K562 (cell line): Measurements from ENCODE around the gene UBL3. TPM values are rescaled to one million over a fixed set of nuclear protein-coding genes. Genes with fewer than 3 reads are reported as not detected.
A peak's percentile ranks its signal among the peaks of the same experiment; 100 is the strongest.

Source experiments
- CAMTA2 ChIP-seq: fragments of 250-450 bp; sonication (Bioruptor Pico); conservative IDR thresholded peaks from 2 replicates; pipeline ENCODE4 v1.5.1; 2022
- CC2D1A ChIP-seq: fragments of 450-650 bp; IDR thresholded peaks from 2 replicates; pipeline ENCODE4 v1.6.1; 2017; ENCODE audit warnings: mild to moderate bottlenecking
- ELF4 ChIP-seq: fragments of 450-650 bp; formaldehyde crosslinking; IDR thresholded peaks from 2 replicates; pipeline ENCODE4 v1.4.0; 2022; ENCODE audit warnings: missing genetic modification characterization
- ELK3 ChIP-seq: fragments of 450-650 bp; formaldehyde crosslinking; IDR thresholded peaks from 2 replicates; pipeline ENCODE4 v1.4.0; 2020; ENCODE audit warnings: mild to moderate bottlenecking
- HOXB6 ChIP-seq: fragments of 250-450 bp; sonication (Bioruptor Pico); IDR thresholded peaks from 2 replicates; pipeline ENCODE4 v1.5.1; 2022; ENCODE audit warnings: mild to moderate bottlenecking, borderline replicate concordance
- HSF4 ChIP-seq: fragments of 250-450 bp; sonication (Bioruptor Pico); IDR thresholded peaks from 2 replicates; pipeline ENCODE4 v2.1.2; 2022; ENCODE audit warnings: mild to moderate bottlenecking, moderate library complexity, borderline replicate concordance
- IFI16 ChIP-seq: fragments of 250-450 bp; sonication (Bioruptor Pico); IDR thresholded peaks from 2 replicates; pipeline ENCODE4 v2.1.2; 2022; ENCODE audit warnings: mild to moderate bottlenecking, inconsistent platforms
- NCOA2 ChIP-seq, 2 experiments: fragments of 450-650 bp; IDR thresholded peaks; 2 replicates each; pipeline ENCODE4 v1.6.1; 2018; ENCODE audit warnings: mild to moderate bottlenecking in 2 of 2, moderate library complexity in 1 of 2; ENCODE audit not compliant: partially characterized antibody in 2 of 2
- PBX2 ChIP-seq, 2 experiments: IDR thresholded peaks in 1 of 2; conservative IDR thresholded peaks in 1 of 2; 2 replicates each; pipeline ENCODE4 v1.6.1; 2016; ENCODE audit warnings: low read depth in 2 of 2, mild to moderate bottlenecking in 1 of 2, missing compliant biosample characterization in 1 of 2, missing genetic modification characterization in 1 of 2, moderate library complexity in 1 of 2
- PKNOX1 ChIP-seq: fragments of 450-650 bp; IDR thresholded peaks from 2 replicates; pipeline ENCODE4 v1.6.1; 2016
- PML ChIP-seq: IDR thresholded peaks from 2 replicates; pipeline ENCODE4 v1.6.1; 2012; ENCODE audit warnings: low read length, inconsistent platforms
- RBM15 ChIP-seq: fragments of 200-400 bp; formaldehyde crosslinking; IDR thresholded peaks from 2 replicates; pipeline ENCODE4 v1.6.1; 2018; ENCODE audit warnings: mild to moderate bottlenecking, low read length, moderate library complexity; ENCODE audit not compliant: insufficient read depth
- SAP30 ChIP-seq: fragments of 200-600 bp; sonication (generic); IDR thresholded peaks from 2 replicates; pipeline ENCODE4 v1.6.1; 2012; ENCODE audit warnings: borderline replicate concordance, low read depth, mild to moderate bottlenecking, moderate library complexity, low read length, control low read depth, inconsistent platforms; ENCODE audit not compliant: insufficient read depth, poor library complexity, severe bottlenecking
- SOX6 ChIP-seq: fragments of 450-650 bp; IDR thresholded peaks from 2 replicates; pipeline ENCODE4 v1.6.1; 2014; ENCODE audit warnings: mild to moderate bottlenecking
- SP2 ChIP-seq: IDR thresholded peaks from 2 replicates; pipeline ENCODE4 v1.6.1; 2011; ENCODE audit warnings: mild to moderate bottlenecking, low read depth, low read length, moderate library complexity; ENCODE audit not compliant: poor library complexity, severe bottlenecking; ENCODE audit errors: extremely low read depth
- STAT5A ChIP-seq: IDR thresholded peaks from 2 replicates; pipeline ENCODE4 v1.6.1; 2012; ENCODE audit warnings: low read length, inconsistent platforms, borderline replicate concordance
- TAF15 ChIP-seq: fragments of 200-400 bp; formaldehyde crosslinking; IDR thresholded peaks from 2 replicates; pipeline ENCODE4 v1.6.1; 2017; ENCODE audit warnings: mild to moderate bottlenecking, low read depth, low read length, moderate library complexity
- TAF9B ChIP-seq: fragments of 450-650 bp; IDR thresholded peaks from 2 replicates; pipeline ENCODE4 v1.6.1; 2018; ENCODE audit warnings: mild to moderate bottlenecking; ENCODE audit not compliant: partially characterized antibody
- ZNF143 ChIP-seq: sonication (generic); formaldehyde crosslinking; IDR thresholded peaks from 2 replicates; pipeline ENCODE4 v1.9.0; 2022; ENCODE audit warnings: mild to moderate bottlenecking, missing genetic modification reagents
- ZNF165 ChIP-seq: fragments of 250-450 bp; sonication (Bioruptor Pico); IDR thresholded peaks from 2 replicates; pipeline ENCODE4 v1.4.0; 2020; ENCODE audit warnings: borderline replicate concordance
- ZNF197 ChIP-seq: fragments of 200-800 bp; sonication (Bioruptor generic); IDR thresholded peaks from 2 replicates; pipeline ENCODE4 v1.6.1; 2016; ENCODE audit warnings: low read depth, missing genetic modification characterization, missing compliant biosample characterization
- ZNF311 ChIP-seq: fragments of 250-450 bp; sonication (Bioruptor Pico); IDR thresholded peaks from 2 replicates; pipeline ENCODE4 v1.4.0; 2020; ENCODE audit warnings: mild to moderate bottlenecking, moderate library complexity
- ZNF354B ChIP-seq: fragments of 250-450 bp; sonication (Bioruptor Pico); IDR thresholded peaks from 2 replicates; pipeline ENCODE4 v1.4.0; 2020
- ZNF408 ChIP-seq: fragments of 250-450 bp; sonication (Bioruptor Pico); IDR thresholded peaks from 2 replicates; pipeline ENCODE4 v1.4.0; 2020; ENCODE audit warnings: low read depth, mild to moderate bottlenecking, moderate library complexity
- polyA plus RNA-seq, 8 experiments: library from polyadenylated mRNA; depleted of rRNA in 4 of 8; stranded (reverse) in 5 of 8; unstranded in 3 of 8; fragments of >200 nt; fragmentation: Nextera tagmentation in 2 of 8; fragmentation: Illumina TruSeq in 1 of 8; extraction: Ambion mirVana in 2 of 8; extraction: Trizol in 1 of 8; gene quantifications; 2 replicates each; pipeline versions ENCODE4 v1.2.1 to v1.2.3, GENCODE V29; 2011 to 2014; ENCODE audit warnings: inconsistent platforms in 1 of 8, missing spikeins in 1 of 8
- total RNA-seq, 7 experiments: library from RNA; depleted of rRNA in 6 of 7; stranded (reverse); fragments of >200 nt in 6 of 7; fragmentation: Illumina TruSeq in 2 of 7; extraction: Trizol in 2 of 7; gene quantifications; 2 replicates each; pipeline versions ENCODE4 v1.2.1 to v1.2.3, GENCODE V29; 2011 to 2021; ENCODE audit warnings: low replicate concordance in 1 of 7
- TF ChIP-seq, protein P1 (sequence below): fragments of 250-450 bp; sonication (Bioruptor Pico); IDR thresholded peaks from 2 replicates; pipeline ENCODE4 v1.6.1; 2021; ENCODE audit warnings: mild to moderate bottlenecking

The UBL3 gene
- total and polyA plus RNA-seq, 9 of the 15 experiments (the other 6 are each of a cell fraction or from before 2014, with no cell fraction given), result 0.64 to 2.4 (median 1.8) TPM

- TF ChIP-seq, protein P1, sequence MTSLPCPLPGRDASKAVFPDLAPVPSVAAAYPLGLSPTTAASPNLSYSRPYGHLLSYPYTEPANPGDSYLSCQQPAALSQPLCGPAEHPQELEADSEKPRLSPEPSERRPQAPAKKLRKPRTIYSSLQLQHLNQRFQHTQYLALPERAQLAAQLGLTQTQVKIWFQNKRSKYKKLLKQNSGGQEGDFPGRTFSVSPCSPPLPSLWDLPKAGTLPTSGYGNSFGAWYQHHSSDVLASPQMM, result no peak
- TF ChIP-seq ZNF354B (no peak), IFI16 (CRISPR knock-in tag) (no peak), SOX6 (no peak), CAMTA2 (CRISPR knock-in tag) (no peak), HOXB6 (CRISPR knock-in tag) (no peak), SP2 (no peak), ZNF408 (CRISPR knock-in tag) (no peak), ZNF311 (CRISPR knock-in tag) (no peak), ZNF165 (CRISPR knock-in tag) (no peak), ELF4 (CRISPR knock-in tag) (no peak), PBX2 (CRISPR knock-in tag; IDR thresholded peaks at IDR 0.05; ENCODE audit: low read depth) (no peak), PBX2 (tag; conservative IDR thresholded peaks at IDR 0.05; ENCODE audit: low read depth) (peak; percentile 32; the same call in 1 of the 2 replicates), ZNF197 (no peak), CC2D1A (no peak), PML (no peak), SAP30 (no peak), STAT5A (no peak), TAF15 (no peak), PKNOX1 (no peak), ELK3 (no peak), TAF9B (no peak), HSF4 (no peak), NCOA2 (IDR thresholded peaks at IDR 0.05; ENCODE audit: partially characterized antibody in 2 of 2) (no peak), ZNF143 (CRISPR knock-in tag) (peak; percentile 81), RBM15 (no peak)
Observed at GRCh38 chr13:29850213-29850898, at the start of gene UBL3 (continued).
